Cerebellar cortex (tissue), 1 donor: Measurements from ENCODE around the gene PRKD3.

Source experiments
- DNase-seq: peaks from one replicate; pipeline ENCODE4 v3.0.0-alpha.2; 2015; ENCODE audit warnings: low spot score

Gene PRKD3

DNA sequence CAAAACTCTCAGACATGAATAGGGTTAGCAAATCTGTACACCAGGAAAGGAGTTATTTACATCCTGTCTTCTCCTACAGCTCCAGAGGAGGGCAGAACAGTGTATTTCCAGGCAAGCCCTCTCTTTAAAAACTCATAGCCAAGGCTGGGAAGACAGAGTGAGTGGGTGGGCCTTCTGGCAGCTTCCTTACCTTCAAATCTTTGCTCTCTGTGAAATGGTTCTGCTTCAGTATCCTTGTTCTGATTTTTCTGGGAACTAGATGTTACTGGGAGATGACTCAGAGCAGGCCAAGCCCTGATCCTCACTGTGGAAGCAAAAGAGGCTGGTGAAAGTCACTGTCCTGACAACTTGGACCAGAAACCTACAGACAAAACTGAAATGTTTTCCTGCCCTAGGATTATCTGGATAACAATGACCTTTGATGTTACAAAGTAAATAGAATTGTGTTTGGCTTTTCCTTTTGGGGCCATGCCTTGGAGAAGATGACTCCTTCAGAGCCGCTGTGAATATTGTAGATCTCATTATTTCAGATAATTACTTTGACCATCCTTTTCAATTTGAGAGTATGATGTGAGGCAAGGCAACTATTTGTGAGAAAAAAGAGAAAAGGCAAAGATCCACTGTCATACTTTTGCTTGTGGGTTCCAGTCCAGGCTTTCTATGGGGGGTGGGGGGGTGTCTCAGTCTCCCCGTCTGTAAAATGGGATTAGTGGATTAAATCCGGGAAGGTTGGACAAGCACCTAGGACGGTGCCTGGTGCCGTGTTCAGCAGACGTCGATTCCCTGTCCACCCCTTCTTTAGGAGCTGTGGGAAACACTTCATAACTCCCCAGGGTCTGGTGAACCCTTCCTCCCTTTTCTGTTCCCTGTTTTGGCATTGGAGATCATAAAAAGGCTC, 19.2 kb upstream of the PRKD3 start:
- no peak for DNase-seq

DNA sequence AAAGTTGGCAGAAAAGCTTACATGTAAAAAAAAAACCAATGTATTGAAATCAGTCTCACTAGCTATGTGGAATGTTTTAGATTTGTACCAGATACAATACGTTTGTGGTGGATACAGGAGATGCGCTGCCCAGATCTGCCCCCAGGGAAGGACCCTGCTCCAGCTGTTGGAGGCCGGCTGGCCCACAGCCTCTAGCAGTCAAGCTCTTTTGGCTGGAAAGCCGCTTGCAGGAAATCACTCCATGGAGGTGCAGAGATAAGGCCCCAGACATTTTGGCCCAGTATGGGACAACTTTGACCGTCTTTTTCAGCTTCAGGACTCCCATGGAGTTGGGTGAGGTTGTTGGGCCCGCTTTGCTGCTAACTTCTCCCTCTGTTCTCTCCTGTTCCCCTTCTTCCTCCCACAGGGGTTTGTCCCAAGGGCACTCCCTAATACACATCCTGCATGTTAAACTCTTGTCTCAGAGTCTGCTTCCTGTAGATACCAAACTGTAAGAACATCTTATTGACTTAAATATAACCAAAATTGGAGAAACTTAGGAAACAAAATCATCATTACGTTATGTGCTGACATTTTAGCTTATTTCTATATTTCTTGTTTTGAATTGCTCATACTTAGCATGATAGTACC, 18.1 kb upstream of the PRKD3 start:
- DNase-seq: no peak

DNA sequence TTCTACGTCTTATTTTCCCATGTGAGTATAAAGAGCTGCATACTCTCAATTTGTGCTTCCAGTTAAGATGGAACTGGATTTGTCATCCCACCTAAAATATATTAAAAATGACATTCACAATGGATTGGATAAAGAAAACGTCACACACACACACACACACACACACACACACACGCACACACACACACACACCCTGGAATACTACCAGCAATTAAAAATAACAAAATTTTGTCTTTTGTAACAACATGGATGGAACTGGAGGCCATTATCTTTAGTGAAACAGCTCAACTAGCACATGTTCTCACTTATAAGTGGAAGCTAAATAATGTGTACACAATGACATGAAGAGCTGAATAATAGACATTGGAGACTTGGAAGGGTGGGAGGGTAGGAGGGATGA, 16.0 kb upstream of the PRKD3 start:
- no peak for DNase-seq

DNA sequence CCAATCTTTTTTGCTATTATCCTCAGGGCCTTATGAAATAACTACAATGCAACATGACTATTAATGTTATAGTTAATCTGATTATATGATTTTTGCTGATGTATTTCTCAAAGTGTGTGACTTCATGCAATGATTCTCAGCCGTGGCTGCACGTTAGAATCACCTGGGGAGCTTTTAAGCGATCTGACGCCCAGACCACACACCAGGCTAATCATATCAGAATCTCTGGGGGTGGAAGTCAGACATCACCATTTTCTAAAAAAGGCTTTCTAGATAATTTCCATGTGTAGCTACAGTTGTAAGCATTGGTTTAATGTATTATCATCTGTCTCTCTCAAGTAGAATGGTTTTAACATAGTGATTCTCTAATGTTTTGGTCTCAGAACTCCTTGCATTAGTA, 14.3 kb upstream of the PRKD3 start:
- no peak for DNase-seq

DNA sequence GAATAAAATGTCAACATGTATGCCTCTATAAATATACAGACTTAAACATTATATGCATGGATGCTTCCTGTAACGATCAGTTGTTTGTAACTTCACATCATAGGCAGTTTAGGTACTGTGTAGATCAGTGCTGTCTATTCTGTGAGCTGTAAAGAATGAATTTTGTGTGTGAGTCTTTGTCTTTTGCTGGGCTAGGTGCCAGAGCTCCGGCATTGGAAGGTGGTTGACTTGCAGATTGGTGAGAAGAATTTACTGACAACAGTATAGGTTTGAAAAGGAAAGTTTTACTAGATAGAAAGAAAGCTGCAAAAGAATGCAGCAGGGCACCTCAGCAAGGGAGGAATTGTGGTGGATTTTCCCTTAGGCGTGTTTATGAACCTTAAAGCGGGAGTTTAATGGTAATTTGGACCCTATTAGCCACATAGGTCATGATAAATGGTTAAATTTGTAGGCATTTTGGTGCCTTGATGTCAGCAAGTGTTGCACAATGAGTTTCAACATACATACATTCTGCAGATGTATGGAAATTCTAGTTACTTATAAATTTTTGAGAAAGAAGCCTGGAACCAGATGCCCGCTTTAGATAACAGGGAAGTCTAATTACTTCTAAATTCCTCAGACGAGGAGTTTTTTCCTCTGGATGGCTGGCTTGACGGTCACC, 13.1 kb upstream of the PRKD3 start:
- no peak for DNase-seq

DNA sequence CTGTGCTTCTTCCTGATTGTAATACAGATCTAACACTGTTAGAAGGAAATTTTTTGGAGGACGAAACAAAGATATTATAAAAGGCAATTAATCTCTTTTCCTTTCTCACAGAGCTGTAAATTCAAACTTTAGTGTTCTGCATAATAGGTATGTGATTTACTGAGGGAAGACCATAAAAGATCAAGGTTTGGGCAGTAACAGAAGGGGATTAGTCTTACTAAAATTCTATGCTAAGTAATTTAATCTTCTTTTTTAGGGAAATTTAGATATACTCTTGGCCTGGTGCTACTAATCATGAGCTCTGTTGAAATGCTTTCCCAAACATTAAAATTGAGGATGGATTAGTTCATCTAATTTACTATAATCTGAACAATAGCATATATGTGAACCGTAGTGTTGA, 11.0 kb upstream of the PRKD3 start:
- no peak for DNase-seq

DNA sequence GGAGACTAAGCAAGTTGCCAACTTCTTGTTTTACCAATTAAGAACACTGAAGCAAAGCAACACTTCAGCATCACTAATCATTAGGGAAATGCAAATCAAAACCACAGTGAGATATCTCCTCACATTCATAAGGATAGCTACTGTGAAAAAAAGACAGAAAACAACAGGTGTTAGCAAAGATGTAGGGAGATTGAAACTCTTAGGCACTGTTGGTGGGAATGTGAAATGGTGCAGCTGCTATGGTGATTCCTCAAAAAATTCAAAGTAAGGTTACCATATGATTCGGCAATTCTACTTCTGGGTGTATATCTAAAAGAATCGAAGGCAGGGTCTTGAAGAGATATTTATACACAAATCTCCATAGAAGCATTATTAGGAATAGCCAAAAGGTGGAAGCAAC, 8.6 kb upstream of the PRKD3 start:
- DNase-seq: no peak

DNA sequence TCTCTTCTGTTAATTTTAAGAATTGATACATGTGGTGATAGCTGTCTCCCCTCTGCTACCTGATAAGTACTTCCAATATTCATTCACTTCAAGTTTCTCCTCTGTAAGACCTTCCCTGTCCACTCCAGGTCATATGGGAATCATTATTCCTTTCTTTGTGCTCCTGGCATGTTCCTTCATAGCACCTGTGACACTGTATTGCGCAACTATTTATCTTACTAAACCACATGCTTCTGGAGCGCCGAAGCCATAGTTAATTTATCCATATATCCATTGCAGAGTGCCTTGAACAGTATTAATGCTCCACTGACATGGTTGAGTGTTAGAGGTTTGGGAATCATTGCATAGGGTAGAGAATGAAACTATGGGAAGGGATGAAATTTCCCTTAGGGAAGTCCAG, 7.9 kb upstream of the PRKD3 start:
- no peak for DNase-seq

DNA sequence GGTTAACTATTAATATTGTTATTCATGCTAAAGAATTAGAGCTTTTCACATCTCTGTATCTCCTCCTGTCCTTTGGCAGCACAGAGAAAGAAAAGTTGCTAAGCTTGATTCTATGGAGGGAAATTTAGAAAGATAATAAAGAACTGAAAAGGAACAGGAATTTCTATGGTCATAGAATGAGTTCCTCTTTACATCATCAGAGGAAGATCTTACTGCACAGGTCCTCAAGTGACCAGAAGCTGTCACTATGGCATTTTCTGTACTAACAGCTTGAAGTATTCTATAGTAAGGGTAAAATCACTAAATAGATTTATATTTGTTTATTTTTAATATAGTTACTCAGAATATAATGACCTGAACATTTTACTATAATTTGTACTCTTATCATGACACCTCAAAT, 6.0 kb upstream of the PRKD3 start:
- no peak for DNase-seq

DNA sequence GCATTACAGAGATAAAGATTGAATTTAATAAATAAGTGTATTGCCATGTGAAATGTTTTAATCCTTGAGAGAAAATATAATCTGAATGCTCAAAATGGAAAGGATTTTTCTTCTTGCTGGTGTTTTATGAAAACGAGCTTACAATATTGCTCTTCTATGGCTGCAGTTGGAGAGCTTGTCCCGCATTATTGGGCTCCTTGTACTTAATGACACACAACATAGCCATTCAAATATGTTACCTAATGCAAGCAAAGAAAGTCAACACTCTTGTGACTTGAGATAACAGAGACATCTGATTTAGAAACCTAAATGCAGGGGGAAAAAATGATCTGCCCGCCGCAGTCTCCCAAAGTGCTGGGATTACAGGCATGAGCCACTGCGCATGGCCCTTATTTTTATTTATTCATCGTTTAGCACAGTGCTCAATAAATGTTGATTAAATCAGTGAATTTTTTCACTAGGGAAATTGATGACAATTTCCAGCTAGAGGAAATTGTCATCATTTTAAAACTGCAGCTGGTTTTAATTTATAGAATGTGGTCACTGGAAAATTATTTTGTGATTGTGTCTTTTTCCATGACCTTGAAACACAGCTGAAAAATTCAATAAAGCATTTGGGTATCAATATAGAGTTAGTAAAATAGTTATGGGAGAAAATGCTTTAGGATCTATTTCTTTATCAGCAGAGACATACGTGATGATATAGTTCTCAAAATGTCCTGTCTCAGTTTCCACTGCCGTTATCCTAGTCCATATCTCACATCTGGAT, 2.4 kb upstream of the PRKD3 start:
- DNase-seq: no peak

DNA sequence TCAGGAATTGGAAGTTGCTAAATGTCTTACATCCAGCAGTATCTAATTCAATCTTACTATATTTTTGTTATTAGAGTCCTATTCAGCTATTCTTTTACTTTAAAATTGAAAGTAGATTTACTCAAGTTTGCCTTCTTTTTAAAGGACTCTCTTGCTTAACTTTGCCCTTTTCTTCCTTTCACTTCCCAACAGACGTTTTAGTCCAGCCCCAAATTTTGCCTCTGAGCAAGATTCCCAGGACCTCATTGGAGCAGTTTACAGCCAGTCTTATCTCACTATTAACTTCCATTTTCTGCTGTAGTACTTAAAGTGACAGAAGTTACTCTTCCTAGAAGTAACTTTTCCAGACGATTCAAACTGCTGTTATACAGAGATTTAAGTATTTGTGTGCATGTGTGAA, 1.7 kb upstream of the PRKD3 start:
- peak; percentile 17 for DNase-seq

DNA sequence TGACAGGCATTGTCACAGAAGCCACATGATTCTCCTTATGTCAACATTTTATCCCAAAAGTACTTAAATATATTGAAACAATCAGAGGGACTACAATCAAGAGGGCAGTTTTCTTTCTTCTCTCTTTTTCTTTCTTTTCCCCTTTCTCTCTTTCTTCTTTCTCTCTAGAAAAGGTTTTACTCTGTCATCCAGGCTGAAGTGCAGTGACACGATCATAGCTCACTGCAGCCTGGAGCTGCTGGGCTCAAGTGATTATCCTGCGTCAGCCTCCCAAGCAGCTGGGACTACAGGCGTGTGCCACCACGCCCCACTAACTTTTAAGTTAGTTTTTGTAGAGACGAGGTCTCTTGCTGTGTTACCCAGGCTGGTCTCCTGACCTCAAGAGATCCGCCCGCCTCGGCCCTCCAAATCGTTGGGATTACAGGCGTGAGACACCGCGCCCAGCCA, 1.0 kb upstream of the PRKD3 start:
- DNase-seq: no peak

DNA sequence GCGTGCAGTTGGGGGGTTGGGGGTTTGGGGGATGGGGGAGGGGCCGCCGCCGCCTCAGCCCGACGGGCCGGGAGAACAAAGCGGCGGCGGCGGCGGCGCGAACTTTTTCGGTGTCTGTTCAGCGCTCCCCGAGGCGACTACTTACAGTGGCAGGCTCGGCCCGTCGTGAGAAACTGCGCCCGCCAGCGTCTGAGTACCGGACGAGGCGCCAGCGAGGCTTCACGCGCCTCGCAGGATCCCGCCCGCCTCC, 172 bp downstream of the PRKD3 start:
- no peak for DNase-seq

DNA sequence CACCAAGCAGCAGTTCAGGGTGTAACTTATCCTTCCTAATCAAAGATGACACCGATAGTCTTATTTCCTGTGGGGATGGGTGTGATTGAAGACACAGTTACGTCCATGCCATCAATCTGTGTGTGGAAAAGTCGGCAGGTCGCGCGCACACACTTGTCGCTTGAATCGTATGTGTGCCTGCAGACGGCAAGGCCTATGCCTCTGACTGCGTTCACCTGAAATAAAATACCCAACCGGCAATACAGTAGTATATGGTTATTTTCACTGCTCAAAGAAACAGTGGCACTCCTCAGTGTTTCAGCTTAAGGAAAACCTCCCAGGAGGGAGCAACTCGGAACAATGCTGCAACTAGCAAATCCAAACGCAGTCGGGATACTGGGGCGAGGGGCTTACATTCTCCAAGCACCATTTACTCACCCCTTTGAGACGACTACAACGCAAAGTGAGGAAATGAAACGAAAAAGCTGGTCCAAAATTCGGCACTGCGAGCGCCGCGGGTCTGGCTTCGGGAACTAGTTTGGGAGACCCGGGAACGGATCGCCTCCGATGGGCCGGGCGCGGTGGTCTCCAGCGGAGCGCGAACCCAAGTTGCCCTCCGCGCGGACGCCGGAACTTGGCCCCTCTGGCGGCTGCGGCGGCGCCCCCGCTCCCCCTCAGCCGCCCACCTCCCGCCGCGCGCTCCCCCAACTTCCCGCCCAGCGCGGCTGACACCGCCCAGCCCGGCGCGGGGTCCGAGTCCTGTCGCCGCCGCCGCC, 675 bp downstream of the PRKD3 start:
- no peak for DNase-seq

DNA sequence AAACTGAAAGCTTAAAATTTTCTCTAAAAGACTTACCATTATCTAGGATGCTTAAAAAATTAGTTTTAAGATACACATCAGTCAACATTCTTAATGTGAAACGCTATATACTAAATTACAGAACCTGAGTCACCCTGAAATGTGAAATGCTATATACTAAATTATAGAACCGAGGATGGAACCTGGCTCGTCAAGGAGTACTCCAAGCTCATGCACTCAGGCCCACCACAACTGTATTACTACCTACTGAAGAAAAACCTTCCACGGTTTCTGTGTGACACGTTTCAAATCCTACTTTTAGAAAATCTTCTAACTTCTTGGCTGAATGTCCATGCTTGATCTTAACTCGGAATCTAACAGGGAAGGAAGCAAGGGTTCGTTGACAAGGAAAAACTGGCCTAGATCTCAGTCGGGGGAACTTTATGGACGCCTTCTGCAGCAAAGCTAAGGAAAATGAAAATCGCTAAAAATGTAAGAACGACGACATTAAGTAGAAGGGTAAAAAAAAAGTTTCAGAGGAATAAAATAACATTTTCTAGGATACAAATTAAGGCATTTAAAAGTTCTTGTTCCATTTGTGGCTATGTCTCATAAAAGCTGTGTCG, 1.4 kb downstream of the PRKD3 start:
- no peak for DNase-seq

DNA sequence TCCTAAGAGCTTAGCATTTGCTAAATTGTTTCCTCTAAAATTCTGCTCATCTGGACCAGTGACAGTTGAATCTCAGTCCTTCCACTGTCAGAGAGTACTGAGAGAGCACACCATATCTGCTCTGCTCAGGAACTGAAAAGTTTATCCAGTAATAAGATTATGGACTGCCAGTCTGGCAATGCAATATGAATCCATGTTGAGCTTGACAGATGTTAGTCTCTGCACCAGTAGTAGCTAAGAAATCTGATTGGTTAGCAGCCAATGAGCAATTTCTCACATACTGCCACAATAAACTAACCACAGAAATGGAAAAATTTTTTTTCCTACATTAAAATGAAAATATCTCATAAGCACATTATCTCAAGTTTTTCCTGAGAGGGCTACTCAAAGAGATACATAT, 2.3 kb downstream of the PRKD3 start:
- no peak for DNase-seq

DNA sequence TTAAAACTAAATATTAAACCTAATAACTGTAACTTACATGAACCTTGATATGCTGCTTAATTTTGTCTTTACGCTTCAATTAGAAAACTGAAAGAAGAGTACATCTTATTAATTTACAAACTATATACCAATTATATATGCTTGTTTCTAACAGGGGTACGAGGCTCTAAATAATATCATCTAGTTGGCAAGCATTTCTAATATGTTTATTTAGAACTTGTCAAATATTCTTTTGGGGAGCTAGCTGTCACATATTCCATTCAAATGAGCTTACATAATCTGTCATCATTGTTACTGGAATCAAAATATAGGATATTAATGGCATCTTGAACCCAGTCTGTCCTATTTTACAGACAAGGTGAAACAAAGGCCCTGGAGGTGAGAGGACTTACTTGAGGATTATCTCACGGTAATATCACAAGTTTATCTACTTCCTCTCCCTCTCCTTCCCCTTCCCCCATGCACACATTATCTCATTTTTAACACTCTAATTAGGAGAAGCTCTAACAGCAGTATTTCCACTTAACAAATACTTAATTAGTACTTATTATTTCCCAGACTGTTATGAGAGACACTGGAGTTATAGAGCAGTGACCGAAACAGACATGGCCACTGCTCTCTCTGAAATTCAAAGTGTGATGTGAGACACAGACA, 3.5 kb downstream of the PRKD3 start:
- no peak for DNase-seq

DNA sequence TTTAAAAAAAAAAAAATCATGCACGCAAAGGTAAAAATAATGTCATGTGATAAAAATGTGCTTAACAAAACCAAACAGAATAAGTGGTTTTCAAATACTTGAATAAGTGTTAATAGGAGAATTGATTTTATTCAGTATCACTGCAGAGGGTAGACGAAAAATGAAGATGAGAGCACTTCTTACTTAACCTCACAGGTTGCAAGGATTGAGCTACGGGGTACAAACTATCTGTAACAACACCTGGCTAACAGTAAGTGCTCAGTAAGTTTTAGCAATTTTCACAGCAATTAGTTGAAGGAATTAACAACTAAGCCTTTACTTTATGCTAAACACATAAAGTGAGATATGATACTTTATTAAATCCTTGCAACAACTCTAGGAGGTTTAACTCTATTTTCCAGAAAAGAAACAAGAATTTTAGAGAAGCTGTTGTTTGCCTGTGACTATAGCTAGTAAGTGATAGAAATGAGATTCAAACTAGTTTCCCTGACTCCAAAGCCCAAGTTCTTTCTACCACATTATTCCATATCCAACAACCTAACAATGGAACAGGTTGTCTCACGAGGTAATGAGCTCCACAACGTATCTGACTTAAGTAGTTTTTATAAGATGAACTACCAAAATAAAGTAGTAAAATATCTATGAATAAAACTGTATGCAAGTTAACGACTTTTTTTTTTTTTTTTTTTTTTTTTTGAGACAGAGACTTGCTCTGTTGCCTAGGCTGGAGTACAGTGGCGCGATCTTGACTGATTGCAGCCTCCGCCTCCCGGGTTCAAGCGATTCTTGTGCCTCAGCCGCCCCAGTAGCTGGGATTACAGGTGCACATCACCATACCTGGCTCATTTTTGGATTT, 4.7 kb downstream of the PRKD3 start:
- DNase-seq: no peak

DNA sequence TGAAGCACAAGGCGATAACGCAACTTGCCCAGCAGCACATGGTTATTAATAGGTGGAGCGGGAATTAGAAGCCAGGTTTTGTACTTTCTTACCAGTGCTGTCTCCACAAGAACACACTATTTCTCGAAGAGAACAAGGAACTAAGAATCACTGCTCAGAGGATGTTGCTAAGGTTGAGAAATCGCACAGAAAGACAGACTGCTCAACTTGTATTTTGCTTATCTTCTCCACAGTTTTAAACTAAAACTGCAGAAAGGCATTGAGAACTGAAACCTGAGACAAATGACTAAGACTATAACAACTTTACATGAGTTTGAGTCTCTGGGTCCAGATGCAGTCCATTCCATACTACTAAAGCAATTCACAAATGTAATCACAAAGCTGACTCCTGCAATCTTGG, 6.2 kb downstream of the PRKD3 start:
- DNase-seq: no peak

DNA sequence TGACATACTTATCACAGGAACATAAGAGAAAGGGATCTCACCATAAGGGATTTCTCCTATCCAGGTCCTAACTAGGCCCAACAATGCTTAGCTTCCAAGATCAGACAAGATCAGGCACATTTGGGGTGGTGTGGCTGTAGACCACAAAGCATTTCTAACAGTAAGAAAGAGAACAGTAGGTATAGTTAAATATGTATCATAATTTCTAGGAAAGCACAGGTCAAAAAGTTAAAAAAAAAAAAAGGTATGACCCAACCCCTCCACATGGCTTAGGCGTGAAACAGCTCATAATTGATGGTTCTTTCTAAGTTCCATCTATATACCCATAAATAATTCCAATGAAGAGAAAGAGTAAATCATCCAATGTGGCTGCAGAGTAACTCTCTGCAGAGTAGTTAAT, 6.9 kb downstream of the PRKD3 start:
- no peak for DNase-seq
